Measurements from ENCODE around the gene CCDC91.

DNA sequence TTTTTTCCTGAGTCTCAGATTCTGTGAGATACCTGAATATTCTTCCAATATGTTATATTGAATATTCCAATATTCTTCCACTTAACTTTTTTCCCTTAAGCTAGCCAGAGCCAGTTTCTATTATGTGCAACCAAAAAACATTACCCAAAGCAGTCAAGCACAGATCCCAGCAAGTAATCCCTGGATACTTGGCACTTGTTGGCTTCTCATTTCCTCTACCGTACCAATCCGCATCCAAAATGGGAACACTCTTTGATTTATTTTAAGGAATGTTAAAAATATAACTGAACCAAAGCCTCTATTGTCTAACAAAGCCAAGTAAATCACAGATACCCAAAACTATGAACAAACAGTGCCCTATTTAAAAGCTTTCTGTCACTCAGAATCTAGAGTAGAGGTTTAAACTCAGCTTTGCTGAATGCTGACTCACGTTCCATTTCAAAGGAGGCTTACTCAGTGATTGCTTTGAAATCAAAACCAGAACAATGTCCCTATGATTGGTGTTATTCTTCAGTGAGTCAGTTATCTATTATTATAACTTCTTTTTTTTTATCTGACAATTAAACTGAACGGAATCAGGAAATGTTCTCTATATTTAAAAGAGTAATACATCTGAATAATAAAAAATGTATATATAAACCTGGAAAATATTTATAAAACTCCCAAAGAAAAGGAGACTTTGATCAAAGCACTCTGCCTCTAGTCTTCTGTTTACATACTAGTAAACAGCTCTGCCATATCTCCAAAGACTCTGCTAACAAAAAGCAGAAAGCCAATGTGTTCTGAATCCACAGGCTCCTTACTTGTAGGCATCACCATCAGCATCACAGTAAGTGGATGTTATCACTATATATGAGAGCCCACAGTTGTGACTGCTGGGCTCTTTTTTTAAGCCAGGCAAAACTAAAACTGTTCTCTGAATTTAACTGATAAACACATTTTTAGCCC, 360.8 kb downstream of the CCDC91 start:
- TF ChIP-seq, protein P1, sequence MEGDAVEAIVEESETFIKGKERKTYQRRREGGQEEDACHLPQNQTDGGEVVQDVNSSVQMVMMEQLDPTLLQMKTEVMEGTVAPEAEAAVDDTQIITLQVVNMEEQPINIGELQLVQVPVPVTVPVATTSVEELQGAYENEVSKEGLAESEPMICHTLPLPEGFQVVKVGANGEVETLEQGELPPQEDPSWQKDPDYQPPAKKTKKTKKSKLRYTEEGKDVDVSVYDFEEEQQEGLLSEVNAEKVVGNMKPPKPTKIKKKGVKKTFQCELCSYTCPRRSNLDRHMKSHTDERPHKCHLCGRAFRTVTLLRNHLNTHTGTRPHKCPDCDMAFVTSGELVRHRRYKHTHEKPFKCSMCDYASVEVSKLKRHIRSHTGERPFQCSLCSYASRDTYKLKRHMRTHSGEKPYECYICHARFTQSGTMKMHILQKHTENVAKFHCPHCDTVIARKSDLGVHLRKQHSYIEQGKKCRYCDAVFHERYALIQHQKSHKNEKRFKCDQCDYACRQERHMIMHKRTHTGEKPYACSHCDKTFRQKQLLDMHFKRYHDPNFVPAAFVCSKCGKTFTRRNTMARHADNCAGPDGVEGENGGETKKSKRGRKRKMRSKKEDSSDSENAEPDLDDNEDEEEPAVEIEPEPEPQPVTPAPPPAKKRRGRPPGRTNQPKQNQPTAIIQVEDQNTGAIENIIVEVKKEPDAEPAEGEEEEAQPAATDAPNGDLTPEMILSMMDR (conservative IDR thresholded peaks at IDR 0.05 in 1 of 2, IDR thresholded peaks at IDR 0.05 in 1 of 2; ENCODE audit: low read depth in 1 of 2, low read length in 2 of 2) = no peak
- TF ChIP-seq EZH2 (IDR thresholded peaks at IDR 0.05; ENCODE audit: low read length, missing control alignments) = no peak

All from fibroblast of lung (primary cell).